Upper lobe of left lung (tissue), 6 donors: ENCODE results near the gene ZNF628. TPM values are rescaled to one million over a fixed set of nuclear protein-coding genes. Genes with fewer than 3 reads are reported as not detected.

ENCODE experiments used
- ATAC-seq, 2 donors: fragments of 200-7000 bp; cut with Tn5 transposase; one replicate each; pipeline ENCODE4 v1.9.1; 2022; ENCODE audit warnings: mild to moderate bottlenecking in 2 of 2, moderate library complexity in 2 of 2; ENCODE audit not compliant: low FRiP score in 2 of 2
- DNase-seq, 2 donors: peaks; one replicate each; pipeline ENCODE4 v3.0.0-alpha.2; 2019 to 2020
- H3K27ac ChIP-seq, 4 donors: fragments of 200-600 bp; sonication (generic); one replicate each; pipeline ENCODE4 v1.5.1; 2016 to 2019
- H3K27me3 ChIP-seq, 4 donors: fragments of 200-600 bp; sonication (generic); one replicate each; pipeline ENCODE4 v1.5.1; 2017 to 2019
- H3K36me3 ChIP-seq, 4 donors: fragments of 200-600 bp; sonication (generic); one replicate each; pipeline ENCODE4 v1.5.1; 2016 to 2019
- H3K4me1 ChIP-seq, 4 donors: fragments of 200-600 bp; sonication (generic); one replicate each; pipeline ENCODE4 v1.5.1; 2018 to 2019
- H3K4me3 ChIP-seq, 4 donors: fragments of 200-600 bp; sonication (generic); one replicate each; pipeline ENCODE4 v1.5.1; 2017 to 2019; ENCODE audit warnings: mild to moderate bottlenecking in 2 of 4, moderate library complexity in 1 of 4
- H3K9me3 ChIP-seq, 4 donors: fragments of 200-600 bp; sonication (generic); one replicate each; pipeline ENCODE4 v1.5.1; 2018 to 2019
- CTCF ChIP-seq, 6 experiments: fragments of 450-650 bp in 4 of 6; fragments of 200-600 bp in 2 of 6; sonication (generic) in 2 of 6; IDR thresholded peaks; one replicate each; pipeline ENCODE4 v1.5.1; 2016 to 2019; ENCODE audit warnings: antibody characterized with exemption in 6 of 6
- EP300 ChIP-seq, 4 donors: sonication (generic); formaldehyde crosslinking; IDR thresholded peaks; one replicate each; pipeline ENCODE4 v1.5.1; 2017; ENCODE audit warnings: antibody characterized with exemption in 4 of 4, control low read depth in 2 of 4
- POLR2A ChIP-seq, 4 donors: fragments of 450-650 bp; IDR thresholded peaks; one replicate each; pipeline ENCODE4 v1.5.1; 2016 to 2017; ENCODE audit warnings: antibody characterized with exemption in 4 of 4, mild to moderate bottlenecking in 2 of 4
- POLR2AphosphoS5 ChIP-seq, 2 donors: sonication (generic); formaldehyde crosslinking; IDR thresholded peaks; one replicate each; pipeline ENCODE4 v1.5.1; 2017; ENCODE audit warnings: antibody characterized with exemption in 2 of 2
- WGBS, 2 donors: methylation state at CpG; one replicate each; pipeline ENCODE4 v1.1.5; 2017 to 2018; 5-methylcytosine and 5-hydroxymethylcytosine counted together
- total RNA-seq, 6 donors: library from RNA; depleted of rRNA in 4 of 6; stranded (reverse); fragments of >200 nt in 4 of 6; gene quantifications; one replicate each; pipeline versions ENCODE4 v1.1.0 to v1.2.1, GENCODE V29; 2016 to 2021
- donor health status: DM: no; HTN: no; CAD: no; lungs with moderate emphysema.
- donor health status: DM: no; HTN: yes; CAD: no; lungs with severe emphysema.

ZNF628 gene
- total RNA-seq, 6 donors from 2014 or later = 9.9 to 32.1 (median 12.4) TPM

- DNase-seq = peak in 1 of 2 donors; percentile 80
- Histone ChIP-seq H3K4me3 (no peak overlapping the region), H3K27ac (no peak overlapping the region), H3K4me1 (peaks cover 6 to 9% (median 9%) of the 10 kb centered on the region in 4 donors), H3K9me3 (no peaks in the 10 kb centered on the region), H3K27me3 (no peaks in the 10 kb centered on the region), H3K36me3 (no peaks in the 10 kb centered on the region)
- no peak for TF ChIP-seq CTCF (IDR thresholded peaks at IDR 0.05)
- no peak for TF ChIP-seq POLR2A (IDR thresholded peaks at IDR 0.05)
- no peak for TF ChIP-seq POLR2AphosphoS5 (IDR thresholded peaks at IDR 0.05)
- no peak for TF ChIP-seq EP300 (IDR thresholded peaks at IDR 0.05)
- ATAC-seq = no peak
- WGBS, 2 donors = 48 to 54% methylated on average over 18 to 22 of the region's 29 CpGs
Observed at GRCh38 chr19:55525289-55526101, 49.1 kb downstream of the ZNF628 start.

DNA sequence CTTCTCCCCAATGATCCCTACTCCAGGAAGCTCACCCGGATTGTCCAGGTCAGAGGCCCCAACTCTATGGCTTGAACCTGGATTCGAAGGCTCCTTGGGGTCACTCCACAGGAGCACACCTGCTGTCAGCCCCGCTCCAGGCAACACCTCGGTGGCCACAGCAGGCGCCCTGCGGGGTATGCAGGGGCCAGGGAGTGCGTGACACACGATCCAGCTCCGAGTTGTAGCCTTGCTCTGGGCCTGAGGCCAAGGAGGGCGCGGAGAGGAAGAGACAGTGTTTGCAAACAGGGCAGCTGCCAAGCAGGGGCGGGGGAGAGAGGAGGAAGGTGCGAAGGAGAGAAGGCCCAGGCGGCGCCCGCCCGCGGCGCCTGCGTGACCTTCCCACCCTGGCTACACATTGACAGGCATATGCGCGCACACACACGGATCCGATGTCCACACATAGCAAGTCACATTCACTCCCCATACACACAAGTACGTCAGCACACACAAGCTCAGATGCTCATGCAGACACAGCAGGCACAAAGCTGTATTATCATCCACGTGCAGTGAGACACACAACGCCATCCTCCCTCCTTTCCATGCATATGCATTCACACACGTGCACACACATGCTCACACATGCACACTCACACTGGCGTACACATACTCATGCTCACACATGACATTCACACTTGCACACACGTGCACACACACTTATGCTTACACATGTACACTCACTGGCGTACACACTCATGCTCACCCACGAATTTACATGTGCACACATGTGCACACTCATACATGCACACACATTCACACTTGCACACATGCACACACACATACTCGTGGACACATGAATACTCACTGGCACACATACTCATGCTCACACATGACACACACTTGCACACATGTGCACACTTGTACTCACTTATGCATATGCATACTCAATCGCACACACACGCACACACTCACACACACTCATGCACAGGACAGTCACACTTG is 50.1 kb downstream of the ZNF628 start:
- no peaks in the 10 kb centered on the region for H3K9me3 ChIP-seq
- no peak overlapping the region for H3K27ac ChIP-seq
- TF ChIP-seq POLR2AphosphoS5 (IDR thresholded peaks at IDR 0.05) (no peak), POLR2A (IDR thresholded peaks at IDR 0.05) (no peak), EP300 (IDR thresholded peaks at IDR 0.05) (no peak), CTCF (IDR thresholded peaks at IDR 0.05) (no peak)
- peaks cover 6 to 9% (median 9%) of the 10 kb centered on the region in 4 donors for H3K4me1 ChIP-seq
- H3K4me3 ChIP-seq = no peak overlapping the region
- ATAC-seq (peak; percentile 59 to 62), DNase-seq (peak; percentile 50 to 84)
- H3K36me3 ChIP-seq = no peaks in the 10 kb centered on the region
- H3K27me3 ChIP-seq = no peaks in the 10 kb centered on the region
- WGBS, 2 donors = 27 to 36% methylated on average over 25 to 31 of the region's 35 CpGs

DNA sequence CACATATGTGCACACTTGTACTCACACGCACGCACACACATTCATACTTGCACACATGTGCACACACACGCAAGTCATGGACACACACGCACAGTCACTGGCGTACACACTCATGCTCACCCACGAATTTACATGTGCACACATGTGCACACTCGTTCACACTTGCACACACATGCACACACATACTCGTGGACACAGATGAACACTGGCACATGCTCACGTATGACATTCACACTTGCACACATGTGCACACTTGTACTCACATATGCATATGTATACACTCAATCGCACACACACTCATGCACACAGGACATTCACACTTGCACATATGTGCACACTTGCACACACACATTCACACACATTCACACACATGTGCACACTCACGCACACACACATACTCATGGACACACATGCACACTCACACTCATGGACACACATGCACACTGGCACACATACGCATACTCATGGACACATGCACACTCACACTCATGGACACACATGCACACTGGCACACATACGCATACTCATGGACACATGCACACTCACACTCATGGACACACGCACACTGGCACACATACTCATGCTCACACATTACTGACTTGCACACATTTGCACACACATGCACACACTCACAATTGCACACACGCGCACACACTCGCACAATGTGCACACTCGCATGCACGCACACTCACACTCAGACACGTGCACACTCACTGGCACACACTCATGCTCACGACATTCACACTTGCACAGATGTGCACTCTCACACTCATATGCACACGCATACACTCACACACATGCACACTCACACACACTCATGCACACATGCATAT is 51.0 kb downstream of the ZNF628 start:
- no peak for TF ChIP-seq POLR2AphosphoS5 (IDR thresholded peaks at IDR 0.05)
- TF ChIP-seq EP300 (IDR thresholded peaks at IDR 0.05) = no peak
- TF ChIP-seq POLR2A (IDR thresholded peaks at IDR 0.05) = no peak
- TF ChIP-seq CTCF (IDR thresholded peaks at IDR 0.05) = no peak
- Histone ChIP-seq H3K27ac (no peak overlapping the region), H3K27me3 (no peaks in the 10 kb centered on the region), H3K4me3 (no peak overlapping the region), H3K4me1 (peaks cover 6 to 9% (median 9%) of the 10 kb centered on the region in 4 donors), H3K36me3 (no peaks in the 10 kb centered on the region), H3K9me3 (no peaks in the 10 kb centered on the region)
- WGBS, 2 donors = 80 to 81% methylated on average over 22 of the region's 22 CpGs
- ATAC-seq (no peak), DNase-seq (no peak)

DNA sequence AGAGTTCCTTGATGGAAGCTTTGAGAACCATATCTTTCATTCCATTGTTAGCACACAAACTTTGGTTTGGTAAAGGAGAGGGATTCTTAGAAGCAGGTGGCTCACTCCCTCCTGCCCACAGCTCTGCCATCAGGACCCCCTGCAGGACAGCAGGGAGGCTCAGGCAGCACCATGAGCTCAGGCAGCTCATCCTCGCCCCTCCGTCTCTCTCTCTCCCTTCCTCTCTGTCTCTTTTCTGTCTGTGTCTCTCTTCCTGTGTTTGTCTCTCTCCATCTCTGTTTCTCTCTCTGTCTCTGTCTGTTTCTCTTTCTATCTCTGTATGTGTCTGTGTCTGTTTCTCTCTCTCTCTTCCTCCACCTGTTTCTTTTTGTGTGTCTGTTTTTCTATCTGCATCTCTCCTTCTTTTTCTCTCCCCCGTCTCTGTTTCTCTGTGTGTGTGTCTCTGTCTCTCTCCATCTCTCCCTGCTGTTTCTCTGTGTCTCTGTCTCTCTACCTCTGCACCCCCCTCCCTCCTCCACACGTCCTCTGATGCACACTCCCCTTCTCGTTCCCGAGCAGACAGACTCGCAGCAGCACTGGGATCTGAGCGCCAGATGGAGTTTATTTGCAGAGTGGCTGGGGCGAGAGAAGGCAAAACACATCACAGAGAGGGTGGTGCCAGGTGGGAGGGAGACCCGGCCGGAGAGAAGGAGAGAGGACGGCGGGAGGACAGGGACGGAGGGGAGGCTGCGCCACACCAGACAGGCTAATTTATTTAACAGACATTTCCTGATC is 51.8 kb downstream of the ZNF628 start:
- TF ChIP-seq POLR2A (IDR thresholded peaks at IDR 0.05) (no peak), CTCF (IDR thresholded peaks at IDR 0.05) (no peak), EP300 (IDR thresholded peaks at IDR 0.05) (no peak), POLR2AphosphoS5 (IDR thresholded peaks at IDR 0.05) (no peak)
- Histone ChIP-seq H3K4me3 (no peak overlapping the region), H3K4me1 (peaks cover 6 to 9% (median 9%) of the 10 kb centered on the region in 4 donors), H3K27ac (no peak overlapping the region), H3K27me3 (no peaks in the 10 kb centered on the region), H3K9me3 (no peaks in the 10 kb centered on the region), H3K36me3 (no peaks in the 10 kb centered on the region)
- 33 to 36% methylated on average over 15 of the region's 15 CpGs for WGBS, 2 donors
- ATAC-seq = no peak
- DNase-seq = no peak
